Central memory CD8-positive, alpha-beta T cell (primary cell): ENCODE data around the gene HEYL.
A peak's percentile ranks its signal among the peaks of the same experiment; 100 is the strongest.

Source experiments
- ATAC-seq: fragments of 150-1000 bp; cut with Tn5 transposase; replicated peaks from 2 replicates; pipeline ENCODE4 v1.10.0; 2022; ENCODE audit warnings: mild to moderate bottlenecking, moderate FRiP score, moderate number of reproducible peaks; ENCODE audit not compliant: poor library complexity, severe bottlenecking; ENCODE audit errors: extremely low read depth
- DNase-seq, 2 donors: peaks; one replicate each; pipeline ENCODE4 v3.0.0; 2021; ENCODE audit warnings: low spot score in 2 of 2
- H3K27ac Mint-ChIP-seq: one replicate; pipeline ENCODE4 v1.8.0; 2022; ENCODE audit warnings: low read depth, mild to moderate bottlenecking, moderate library complexity, mixed read lengths
- H3K27me3 Mint-ChIP-seq: one replicate; pipeline ENCODE4 v1.8.0; 2022; ENCODE audit warnings: mixed read lengths
- H3K36me3 Mint-ChIP-seq: one replicate; pipeline ENCODE4 v1.8.0; 2022; ENCODE audit warnings: mild to moderate bottlenecking, moderate library complexity, mixed read lengths; ENCODE audit not compliant: insufficient read depth
- H3K4me1 Mint-ChIP-seq: one replicate; pipeline ENCODE4 v1.8.0; 2022; ENCODE audit warnings: mixed read lengths
- H3K4me3 Mint-ChIP-seq: one replicate; pipeline ENCODE4 v1.8.0; 2022; ENCODE audit warnings: mild to moderate bottlenecking, moderate library complexity, mixed read lengths
- H3K9me3 Mint-ChIP-seq: one replicate; pipeline ENCODE4 v1.8.0; 2022; ENCODE audit warnings: mixed read lengths

Gene HEYL

DNA sequence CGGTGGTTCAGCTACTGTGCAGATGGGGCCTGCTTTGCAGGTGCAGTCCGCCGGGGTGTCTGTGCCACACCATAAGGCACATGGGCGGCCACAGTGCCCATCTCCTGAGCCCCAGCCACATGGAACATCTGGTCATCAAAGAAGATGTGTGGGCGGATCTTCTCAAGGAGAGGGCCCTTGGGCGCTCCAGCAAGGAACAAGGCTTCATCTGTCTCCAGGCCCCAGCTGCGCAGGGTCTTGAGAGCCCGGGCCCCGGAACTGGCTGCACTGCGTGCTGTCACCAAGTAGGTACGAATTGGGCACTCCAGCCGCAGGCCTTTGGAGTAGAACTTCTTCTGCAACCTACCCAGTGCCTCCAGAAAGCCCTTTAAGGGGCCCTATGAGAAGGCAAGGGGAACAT, 19.7 kb upstream of the HEYL start:
- DNase-seq (no peak), ATAC-seq (no peak)
- Mint-ChIP-seq H3K4me1 (peaks cover 7% of the 10 kb centered on the region), H3K9me3 (no peaks in the 10 kb centered on the region), H3K4me3 (no peak overlapping the region), H3K27ac (no peak overlapping the region), H3K36me3 (no peaks in the 10 kb centered on the region), H3K27me3 (peaks cover 3% of the 10 kb centered on the region)

DNA sequence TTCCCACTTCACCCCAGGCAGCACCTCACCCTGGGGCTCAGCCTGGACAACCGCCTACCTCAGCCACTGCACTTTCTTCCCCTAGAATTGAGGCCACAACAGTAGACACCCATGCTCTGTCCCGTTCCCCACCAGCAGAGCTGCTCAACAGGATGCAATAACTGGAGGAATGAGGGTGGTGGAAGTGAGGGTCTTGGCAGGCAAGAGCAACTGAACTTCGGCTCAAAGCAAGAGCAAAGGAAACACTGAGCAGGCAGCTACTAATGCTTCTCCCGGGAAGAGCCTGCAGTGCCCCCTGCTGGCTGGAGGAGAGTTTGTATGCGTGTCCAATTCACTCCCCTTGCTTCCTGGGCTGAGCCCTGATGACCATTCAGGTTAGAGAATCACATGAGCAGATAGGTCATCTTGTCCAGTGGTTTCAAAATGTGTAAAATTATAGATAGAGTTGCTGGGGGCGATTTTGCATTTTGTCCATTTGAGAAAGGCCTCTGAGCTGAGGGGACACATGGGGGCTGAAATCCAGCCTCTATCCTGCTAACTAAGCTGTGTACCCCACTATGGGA, 18.6 kb upstream of the HEYL start:
- Mint-ChIP-seq H3K27ac (no peak overlapping the region), H3K4me1 (peaks cover 7% of the 10 kb centered on the region), H3K27me3 (peaks cover 8% of the 10 kb centered on the region), H3K4me3 (no peak overlapping the region), H3K9me3 (no peaks in the 10 kb centered on the region), H3K36me3 (peaks cover 2% of the 10 kb centered on the region)
- ATAC-seq (peak; percentile 72), DNase-seq (peak; percentile 17 to 26)

DNA sequence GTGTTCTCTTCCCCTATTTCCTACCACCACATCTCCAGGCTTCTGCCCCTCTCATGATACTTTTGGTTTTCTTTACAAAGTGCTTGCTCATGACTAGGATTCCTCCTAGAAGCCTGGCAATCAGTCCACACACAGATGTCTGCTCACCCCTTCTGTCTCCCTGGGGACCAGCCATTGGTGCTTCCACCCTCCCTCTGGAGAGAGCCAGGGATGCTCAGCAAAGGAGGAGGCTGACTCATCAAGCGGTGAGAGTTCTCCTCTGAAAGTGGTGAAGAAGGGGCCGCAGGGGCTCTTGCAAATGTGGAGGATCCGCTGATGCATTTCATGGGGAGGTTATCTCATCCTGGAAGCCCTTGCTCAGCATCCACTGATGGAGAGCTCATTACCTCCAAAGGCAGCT, 18.0 kb upstream of the HEYL start:
- Mint-ChIP-seq H3K4me3 (no peak overlapping the region), H3K27me3 (peaks cover 8% of the 10 kb centered on the region), H3K9me3 (no peaks in the 10 kb centered on the region), H3K27ac (no peak overlapping the region), H3K36me3 (peaks cover 2% of the 10 kb centered on the region), H3K4me1 (peaks cover 7% of the 10 kb centered on the region)
- no peak for ATAC-seq
- DNase-seq, result no peak

DNA sequence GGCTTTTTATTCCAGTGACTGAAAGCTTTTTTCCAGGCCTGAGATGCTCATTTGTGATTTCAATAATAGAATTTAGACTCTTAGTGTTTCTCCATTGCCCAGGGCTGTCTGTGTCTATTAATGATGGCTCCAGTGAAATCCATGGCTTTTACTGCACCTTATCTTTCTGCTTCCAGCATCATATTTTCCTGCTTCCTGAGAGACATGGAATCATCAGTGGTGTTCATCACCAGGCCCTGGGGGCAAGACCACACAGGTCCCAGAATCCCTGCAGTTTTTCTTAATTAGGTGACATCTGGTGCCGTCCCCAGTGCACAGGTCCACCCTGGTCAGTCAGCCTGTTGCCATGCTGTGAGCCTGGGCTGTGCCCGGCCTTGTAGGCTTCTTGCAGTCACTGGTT, 16.9 kb upstream of the HEYL start:
- no peak overlapping the region for H3K27ac Mint-ChIP-seq
- peaks cover 2% of the 10 kb centered on the region for H3K36me3 Mint-ChIP-seq
- DNase-seq (no peak), ATAC-seq (no peak)
- no peak overlapping the region for H3K4me3 Mint-ChIP-seq
- H3K9me3 Mint-ChIP-seq, result no peaks in the 10 kb centered on the region
- peaks cover 8% of the 10 kb centered on the region for H3K27me3 Mint-ChIP-seq
- peaks cover 7% of the 10 kb centered on the region for H3K4me1 Mint-ChIP-seq

DNA sequence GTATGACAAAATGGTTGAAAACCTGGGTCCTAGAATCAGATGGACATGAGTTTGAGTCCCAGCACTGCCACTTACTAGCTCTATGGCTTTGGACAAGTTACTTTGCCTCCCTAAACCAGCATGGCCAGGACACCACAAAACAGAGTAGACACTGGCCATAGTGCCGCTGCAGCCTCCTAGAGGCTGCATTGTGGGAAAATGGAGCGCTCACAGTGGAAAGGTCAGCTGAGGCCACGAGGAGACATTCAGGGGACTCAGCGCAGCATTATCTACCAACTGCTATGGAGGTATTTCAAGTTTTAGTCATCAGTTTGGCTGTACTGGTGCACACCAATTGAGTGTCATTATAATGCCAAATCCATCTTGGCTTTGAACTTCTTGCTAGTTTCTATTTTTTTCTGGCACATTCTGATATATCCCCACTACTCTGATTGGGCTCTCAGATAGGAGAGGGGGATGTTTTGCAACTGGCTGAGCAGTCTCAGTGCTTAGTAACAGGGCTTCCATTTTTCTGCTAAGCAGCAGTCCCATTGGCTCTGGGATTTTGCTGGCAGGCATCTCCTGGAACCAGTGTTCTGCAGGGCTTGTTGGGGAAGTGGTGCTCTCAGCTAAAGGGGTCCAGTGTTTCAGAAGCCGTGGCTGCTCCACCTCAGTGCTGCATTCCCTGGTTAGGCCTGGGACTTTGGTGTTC, 16.3 kb upstream of the HEYL start:
- Mint-ChIP-seq H3K36me3 (peaks cover 2% of the 10 kb centered on the region), H3K27ac (no peak overlapping the region), H3K4me3 (no peak overlapping the region), H3K9me3 (no peaks in the 10 kb centered on the region), H3K4me1 (peaks cover 7% of the 10 kb centered on the region), H3K27me3 (peaks cover 8% of the 10 kb centered on the region)
- no peak for ATAC-seq
- no peak for DNase-seq

DNA sequence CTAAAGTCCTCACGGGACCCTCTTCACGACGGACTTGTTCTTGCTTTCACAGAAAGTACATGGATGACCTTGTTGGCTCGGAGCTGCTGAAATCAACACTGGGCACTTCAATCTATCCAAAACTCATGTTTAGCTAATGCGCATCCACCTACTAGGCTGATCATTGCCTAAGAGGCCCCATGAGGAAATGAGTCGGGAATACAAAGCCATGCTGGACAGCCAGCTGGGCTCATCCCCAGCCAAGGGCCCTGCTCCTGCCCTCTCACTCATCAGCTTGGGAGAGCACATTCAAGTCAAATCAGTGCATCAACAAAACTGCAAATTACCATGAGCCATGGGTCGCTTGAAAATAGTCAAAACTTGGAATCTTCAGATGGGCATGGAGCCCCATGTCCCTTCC, 14.8 kb upstream of the HEYL start:
- Mint-ChIP-seq H3K27me3 (peaks cover 8% of the 10 kb centered on the region), H3K4me3 (no peak overlapping the region), H3K9me3 (no peaks in the 10 kb centered on the region), H3K36me3 (peaks cover 2% of the 10 kb centered on the region), H3K27ac (no peak overlapping the region), H3K4me1 (peaks cover 7% of the 10 kb centered on the region)
- ATAC-seq (no peak), DNase-seq (no peak)

DNA sequence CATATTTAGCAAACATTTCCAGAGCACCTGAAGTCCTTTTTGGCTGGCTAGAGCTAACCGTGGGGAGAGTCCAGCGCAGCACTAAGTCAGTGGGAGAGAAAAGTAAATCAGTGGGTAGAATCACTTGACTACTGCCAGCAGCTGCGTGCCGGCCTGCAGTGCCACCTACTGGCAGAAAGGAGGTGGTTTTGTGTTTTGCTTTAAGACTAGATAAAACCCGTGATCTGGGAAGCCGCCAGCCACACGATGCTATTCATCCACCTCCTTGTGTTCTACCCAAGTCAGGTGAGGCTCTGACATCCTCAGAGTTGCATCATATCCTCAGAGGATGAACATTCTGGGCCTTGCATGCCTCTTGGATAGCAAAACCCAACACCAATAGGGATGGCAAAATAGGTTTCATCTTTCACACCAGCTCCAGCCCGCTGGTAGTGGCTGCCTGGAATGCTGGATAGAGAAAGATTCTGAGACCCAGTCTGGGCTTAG, 14.1 kb upstream of the HEYL start:
- Mint-ChIP-seq H3K36me3 (peaks cover 2% of the 10 kb centered on the region), H3K9me3 (no peaks in the 10 kb centered on the region), H3K27me3 (peaks cover 8% of the 10 kb centered on the region), H3K27ac (no peak overlapping the region), H3K4me3 (no peak overlapping the region), H3K4me1 (peaks cover 7% of the 10 kb centered on the region)
- ATAC-seq, result peak; percentile 64
- DNase-seq, result peak; percentile 47 to 57

DNA sequence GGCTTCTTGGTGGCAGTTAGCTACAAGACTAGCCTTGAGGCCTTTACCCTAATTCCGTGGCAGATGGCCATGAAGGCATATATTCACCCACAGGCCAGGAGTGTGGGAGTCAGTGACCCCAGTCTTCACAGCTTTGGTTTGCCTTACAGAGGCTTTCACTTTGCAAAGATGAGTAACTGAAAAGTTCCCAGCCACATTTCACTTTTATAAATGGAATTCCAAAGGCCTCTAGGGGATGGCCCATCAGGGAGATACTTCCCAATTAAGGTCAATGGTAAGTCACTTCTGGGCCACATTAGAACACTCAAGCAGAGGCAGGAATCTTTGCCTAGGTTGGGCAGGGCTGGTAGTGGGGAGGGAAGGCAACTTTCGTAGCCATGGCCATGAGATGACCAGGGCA, 13.1 kb upstream of the HEYL start:
- no peaks in the 10 kb centered on the region for H3K4me1 Mint-ChIP-seq
- ATAC-seq (no peak), DNase-seq (no peak)
- peaks cover 2% of the 10 kb centered on the region for H3K36me3 Mint-ChIP-seq
- H3K4me3 Mint-ChIP-seq, result no peak overlapping the region
- H3K9me3 Mint-ChIP-seq, result no peaks in the 10 kb centered on the region
- peaks cover 8% of the 10 kb centered on the region for H3K27me3 Mint-ChIP-seq
- H3K27ac Mint-ChIP-seq, result no peak overlapping the region

DNA sequence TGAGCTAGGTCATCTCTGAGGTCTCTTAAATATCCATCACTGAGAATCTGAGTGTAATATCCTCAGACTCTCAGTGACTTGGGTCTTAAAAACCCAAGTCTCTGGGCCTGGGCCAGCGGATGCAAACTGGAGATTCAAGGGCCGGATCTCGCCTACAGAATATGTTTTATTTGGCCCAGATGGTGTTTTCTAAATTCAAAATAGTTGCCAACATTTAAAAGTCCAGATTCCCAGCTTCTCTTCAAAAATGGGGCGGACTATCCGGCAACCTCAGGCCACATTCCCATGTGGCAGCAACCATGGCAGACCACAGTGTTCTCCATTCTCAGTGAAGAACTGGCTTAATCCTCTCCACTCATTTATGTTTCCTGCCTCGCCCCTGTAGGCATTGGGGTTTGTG, 12.7 kb upstream of the HEYL start:
- Mint-ChIP-seq H3K36me3 (peaks cover 2% of the 10 kb centered on the region), H3K4me3 (no peak overlapping the region), H3K4me1 (no peaks in the 10 kb centered on the region), H3K27ac (no peak overlapping the region), H3K27me3 (peaks cover 8% of the 10 kb centered on the region), H3K9me3 (no peaks in the 10 kb centered on the region)
- ATAC-seq (no peak), DNase-seq (no peak)

DNA sequence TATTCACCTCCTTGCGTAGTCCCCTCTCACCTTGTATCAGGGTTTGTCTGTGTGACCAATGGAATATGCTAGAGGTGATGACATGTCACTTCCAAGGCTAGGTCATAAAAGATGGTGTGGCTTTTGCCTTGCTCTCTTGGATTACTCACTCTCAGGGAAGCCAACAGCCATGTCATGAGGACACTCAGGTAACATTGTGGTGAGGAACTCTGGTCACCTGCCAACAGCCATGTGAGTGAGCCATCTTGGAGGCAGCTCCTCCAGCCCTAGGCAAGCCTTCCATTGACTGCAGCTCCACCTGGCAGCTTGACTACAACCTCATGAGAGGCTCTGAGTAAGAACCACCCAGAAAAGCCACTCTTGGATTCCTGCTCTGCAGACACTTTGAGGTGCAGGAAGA, 11.0 kb upstream of the HEYL start:
- H3K4me1 Mint-ChIP-seq, result no peaks in the 10 kb centered on the region
- H3K27me3 Mint-ChIP-seq, result peaks cover 8% of the 10 kb centered on the region
- no peak for DNase-seq
- no peak overlapping the region for H3K27ac Mint-ChIP-seq
- no peak for ATAC-seq
- no peaks in the 10 kb centered on the region for H3K9me3 Mint-ChIP-seq
- peaks cover 2% of the 10 kb centered on the region for H3K36me3 Mint-ChIP-seq
- H3K4me3 Mint-ChIP-seq, result no peak overlapping the region

DNA sequence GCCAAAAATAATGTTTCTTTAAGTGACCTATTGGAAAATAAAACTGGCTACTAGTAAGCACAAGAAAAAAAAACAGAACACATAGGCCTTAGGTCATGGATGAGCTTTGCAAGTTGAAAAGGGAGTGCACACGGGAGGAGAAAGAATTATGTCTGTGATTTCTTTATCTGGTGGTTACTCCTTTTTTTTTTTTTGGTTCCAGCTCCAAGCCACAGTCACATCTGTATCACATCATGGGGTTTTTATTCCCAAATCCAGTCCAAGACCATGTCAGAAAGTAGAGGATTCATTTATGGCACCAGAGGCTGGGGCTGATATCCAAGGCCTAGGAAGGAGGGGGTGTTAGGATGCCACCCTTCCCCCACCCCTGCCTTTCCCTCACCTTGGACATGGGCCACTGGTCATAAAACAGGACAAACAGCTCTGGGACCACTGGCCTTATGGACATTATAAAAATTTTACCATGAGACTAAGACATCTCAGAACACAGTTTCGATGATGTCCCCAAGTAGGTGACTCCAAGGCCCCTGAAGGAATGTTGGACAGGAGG, 10.3 kb upstream of the HEYL start:
- Mint-ChIP-seq H3K4me3 (no peak overlapping the region), H3K4me1 (no peaks in the 10 kb centered on the region), H3K9me3 (no peaks in the 10 kb centered on the region), H3K27me3 (peaks cover 8% of the 10 kb centered on the region), H3K27ac (no peak overlapping the region), H3K36me3 (peaks cover 2% of the 10 kb centered on the region)
- ATAC-seq (no peak), DNase-seq (no peak)

DNA sequence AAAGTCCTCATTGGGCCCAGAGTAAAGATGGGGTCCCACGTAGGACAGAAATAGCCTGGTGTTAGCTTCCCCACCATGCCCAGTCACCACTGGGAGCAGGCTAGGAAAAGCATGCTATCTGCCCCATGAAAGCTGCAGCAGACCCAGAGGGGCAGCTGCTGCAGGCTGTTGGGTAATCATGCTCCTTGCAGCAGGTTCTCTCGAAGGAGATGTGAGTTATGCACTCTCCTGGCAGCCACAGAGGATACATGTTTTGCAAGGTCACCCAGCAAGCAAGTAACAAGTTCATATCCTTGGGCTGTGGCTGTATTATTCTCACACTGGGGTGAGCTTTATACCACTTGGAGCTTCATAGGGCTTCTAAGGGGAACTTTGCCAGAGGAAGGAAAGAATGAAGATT, 9.1 kb upstream of the HEYL start:
- no peak overlapping the region for H3K27ac Mint-ChIP-seq
- H3K27me3 Mint-ChIP-seq, result no peaks in the 10 kb centered on the region
- ATAC-seq (no peak), DNase-seq (no peak)
- H3K4me3 Mint-ChIP-seq, result no peak overlapping the region
- no peaks in the 10 kb centered on the region for H3K9me3 Mint-ChIP-seq
- no peaks in the 10 kb centered on the region for H3K4me1 Mint-ChIP-seq
- H3K36me3 Mint-ChIP-seq, result peaks cover 2% of the 10 kb centered on the region

DNA sequence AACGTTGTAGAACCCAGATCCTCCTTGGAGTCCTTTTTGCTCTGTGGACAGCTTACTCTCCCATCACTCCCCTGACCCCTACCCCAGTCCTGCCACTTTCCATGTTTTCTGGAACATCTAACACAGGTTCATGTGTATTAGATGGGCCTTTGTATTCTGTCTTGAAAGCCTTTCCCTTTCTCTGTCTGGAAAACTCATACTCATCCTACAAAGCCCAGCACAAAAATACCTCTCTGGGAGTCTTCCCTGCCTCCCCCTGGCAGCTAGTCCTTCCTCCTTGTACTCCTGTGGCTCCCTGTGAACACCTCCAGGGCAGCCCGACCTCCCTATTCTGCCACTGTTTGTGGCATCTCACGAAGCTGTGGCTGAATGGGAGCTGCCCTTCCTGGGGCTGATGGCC, 7.8 kb upstream of the HEYL start:
- no peaks in the 10 kb centered on the region for H3K36me3 Mint-ChIP-seq
- DNase-seq, result no peak
- no peak overlapping the region for H3K27ac Mint-ChIP-seq
- no peak overlapping the region for H3K4me3 Mint-ChIP-seq
- no peaks in the 10 kb centered on the region for H3K9me3 Mint-ChIP-seq
- no peaks in the 10 kb centered on the region for H3K27me3 Mint-ChIP-seq
- H3K4me1 Mint-ChIP-seq, result no peaks in the 10 kb centered on the region
- no peak for ATAC-seq
